ENCODE measurements around the gene CPED1.
"Not testable (repeated sequence)": the region's sequence is repeated elsewhere in the genome, so short reads cannot be mapped to it uniquely, and the experiment has no call there.

CPED1 gene

GRCh38 chr7:121061677-121062582, 73.4 kb downstream of the CPED1 start:
- no peak overlapping the region for H3K4me3 ChIP-seq (ENCODE audit: insufficient read depth, low read depth, low read length, poor library complexity, severe bottlenecking)
- H3K4me1 ChIP-seq (ENCODE audit: control insufficient read depth, insufficient read depth, low read length, poor library complexity, severe bottlenecking), result no peaks in the 10 kb centered on the region
- DNase-seq, result no peak
- H3K36me3 ChIP-seq (ENCODE audit: control insufficient read depth, insufficient read depth, low read length), result no peaks in the 10 kb centered on the region
- H3K27me3 ChIP-seq (replicated peaks; ENCODE audit: control insufficient read depth, insufficient read depth, low read length, poor library complexity, severe bottlenecking), result no peaks in the 10 kb centered on the region
- H3K9me3 ChIP-seq (ENCODE audit: control insufficient read depth, low read length), result no peaks in the 10 kb centered on the region
- H3K27ac ChIP-seq (ENCODE audit: insufficient read depth, low read length, poor library complexity, severe bottlenecking), result no peak overlapping the region

- Histone ChIP-seq H3K36me3 (ENCODE audit: control insufficient read depth, insufficient read depth, low read length) (no peaks in the 10 kb centered on the region), H3K4me1 (ENCODE audit: control insufficient read depth, insufficient read depth, low read length, poor library complexity, severe bottlenecking) (no peaks in the 10 kb centered on the region), H3K4me3 (ENCODE audit: insufficient read depth, low read depth, low read length, poor library complexity, severe bottlenecking) (no peak overlapping the region), H3K9me3 (ENCODE audit: control insufficient read depth, low read length) (no peaks in the 10 kb centered on the region), H3K27ac (ENCODE audit: insufficient read depth, low read length, poor library complexity, severe bottlenecking) (no peak overlapping the region), H3K27me3 (replicated peaks; ENCODE audit: control insufficient read depth, insufficient read depth, low read length, poor library complexity, severe bottlenecking) (no peaks in the 10 kb centered on the region)
- DNase-seq, result no peak
Measured at GRCh38 chr7:121062671-121063279, 74.3 kb downstream of the CPED1 start.

- not testable (repeated sequence) for H3K36me3 ChIP-seq (ENCODE audit: control insufficient read depth, insufficient read depth, low read length); H3K9me3 ChIP-seq (ENCODE audit: control insufficient read depth, low read length); H3K27ac ChIP-seq (ENCODE audit: insufficient read depth, low read length, poor library complexity, severe bottlenecking); DNase-seq; H3K4me1 ChIP-seq (ENCODE audit: control insufficient read depth, insufficient read depth, low read length, poor library complexity, severe bottlenecking); H3K4me3 ChIP-seq (ENCODE audit: insufficient read depth, low read depth, low read length, poor library complexity, severe bottlenecking); H3K27me3 ChIP-seq (replicated peaks; ENCODE audit: control insufficient read depth, insufficient read depth, low read length, poor library complexity, severe bottlenecking)
Measured at GRCh38 chr7:121067717-121068116, 79.2 kb downstream of the CPED1 start.

GRCh38 chr7:121069346-121070100, 81.0 kb downstream of the CPED1 start:
- H3K4me3 ChIP-seq (ENCODE audit: insufficient read depth, low read depth, low read length, poor library complexity, severe bottlenecking), result no peak overlapping the region
- no peaks in the 10 kb centered on the region for H3K27me3 ChIP-seq (replicated peaks; ENCODE audit: control insufficient read depth, insufficient read depth, low read length, poor library complexity, severe bottlenecking)
- H3K9me3 ChIP-seq (ENCODE audit: control insufficient read depth, low read length), result no peaks in the 10 kb centered on the region
- H3K36me3 ChIP-seq (ENCODE audit: control insufficient read depth, insufficient read depth, low read length), result no peaks in the 10 kb centered on the region
- no peaks in the 10 kb centered on the region for H3K4me1 ChIP-seq (ENCODE audit: control insufficient read depth, insufficient read depth, low read length, poor library complexity, severe bottlenecking)
- no peak overlapping the region for H3K27ac ChIP-seq (ENCODE audit: insufficient read depth, low read length, poor library complexity, severe bottlenecking)
- DNase-seq, result no peak

GRCh38 chr7:121071132-121071531, 82.6 kb downstream of the CPED1 start:
- H3K4me1 ChIP-seq (ENCODE audit: control insufficient read depth, insufficient read depth, low read length, poor library complexity, severe bottlenecking), result no peaks in the 10 kb centered on the region
- no peak for DNase-seq
- H3K36me3 ChIP-seq (ENCODE audit: control insufficient read depth, insufficient read depth, low read length), result no peaks in the 10 kb centered on the region
- H3K27ac ChIP-seq (ENCODE audit: insufficient read depth, low read length, poor library complexity, severe bottlenecking), result no peak overlapping the region
- no peak overlapping the region for H3K4me3 ChIP-seq (ENCODE audit: insufficient read depth, low read depth, low read length, poor library complexity, severe bottlenecking)
- H3K27me3 ChIP-seq (replicated peaks; ENCODE audit: control insufficient read depth, insufficient read depth, low read length, poor library complexity, severe bottlenecking), result no peaks in the 10 kb centered on the region
- no peaks in the 10 kb centered on the region for H3K9me3 ChIP-seq (ENCODE audit: control insufficient read depth, low read length)

GRCh38 chr7:121071662-121072061, 83.2 kb downstream of the CPED1 start:
- no peaks in the 10 kb centered on the region for H3K4me1 ChIP-seq (ENCODE audit: control insufficient read depth, insufficient read depth, low read length, poor library complexity, severe bottlenecking)

GRCh38 chr7:121072826-121073225, 84.3 kb downstream of the CPED1 start:
- Histone ChIP-seq H3K36me3 (ENCODE audit: control insufficient read depth, insufficient read depth, low read length) (no peaks in the 10 kb centered on the region), H3K27me3 (replicated peaks; ENCODE audit: control insufficient read depth, insufficient read depth, low read length, poor library complexity, severe bottlenecking) (no peaks in the 10 kb centered on the region), H3K27ac (ENCODE audit: insufficient read depth, low read length, poor library complexity, severe bottlenecking) (no peak overlapping the region), H3K9me3 (ENCODE audit: control insufficient read depth, low read length) (no peaks in the 10 kb centered on the region), H3K4me1 (ENCODE audit: control insufficient read depth, insufficient read depth, low read length, poor library complexity, severe bottlenecking) (no peaks in the 10 kb centered on the region), H3K4me3 (ENCODE audit: insufficient read depth, low read depth, low read length, poor library complexity, severe bottlenecking) (no peak overlapping the region)
- DNase-seq, result no peak

More at GRCh38 chr7:121071662-121072061, 83.2 kb downstream of the CPED1 start:
- DNase-seq, result no peak
- H3K9me3 ChIP-seq (ENCODE audit: control insufficient read depth, low read length), result no peaks in the 10 kb centered on the region
- no peaks in the 10 kb centered on the region for H3K27me3 ChIP-seq (replicated peaks; ENCODE audit: control insufficient read depth, insufficient read depth, low read length, poor library complexity, severe bottlenecking)
- H3K4me3 ChIP-seq (ENCODE audit: insufficient read depth, low read depth, low read length, poor library complexity, severe bottlenecking), result no peak overlapping the region
- no peaks in the 10 kb centered on the region for H3K36me3 ChIP-seq (ENCODE audit: control insufficient read depth, insufficient read depth, low read length)
- no peak overlapping the region for H3K27ac ChIP-seq (ENCODE audit: insufficient read depth, low read length, poor library complexity, severe bottlenecking)

- DNase-seq, result no peak
- Histone ChIP-seq H3K4me3 (ENCODE audit: insufficient read depth, low read depth, low read length, poor library complexity, severe bottlenecking) (no peak overlapping the region), H3K36me3 (ENCODE audit: control insufficient read depth, insufficient read depth, low read length) (no peaks in the 10 kb centered on the region), H3K27me3 (replicated peaks; ENCODE audit: control insufficient read depth, insufficient read depth, low read length, poor library complexity, severe bottlenecking) (peaks cover 2% of the 10 kb centered on the region), H3K4me1 (ENCODE audit: control insufficient read depth, insufficient read depth, low read length, poor library complexity, severe bottlenecking) (no peaks in the 10 kb centered on the region), H3K9me3 (ENCODE audit: control insufficient read depth, low read length) (no peaks in the 10 kb centered on the region), H3K27ac (ENCODE audit: insufficient read depth, low read length, poor library complexity, severe bottlenecking) (no peak overlapping the region)
Measured at GRCh38 chr7:121073463-121074099, 85.1 kb downstream of the CPED1 start.

- not testable (repeated sequence) for H3K36me3 ChIP-seq (ENCODE audit: control insufficient read depth, insufficient read depth, low read length); H3K4me3 ChIP-seq (ENCODE audit: insufficient read depth, low read depth, low read length, poor library complexity, severe bottlenecking); H3K9me3 ChIP-seq (ENCODE audit: control insufficient read depth, low read length); H3K27me3 ChIP-seq (replicated peaks; ENCODE audit: control insufficient read depth, insufficient read depth, low read length, poor library complexity, severe bottlenecking); H3K27ac ChIP-seq (ENCODE audit: insufficient read depth, low read length, poor library complexity, severe bottlenecking); H3K4me1 ChIP-seq (ENCODE audit: control insufficient read depth, insufficient read depth, low read length, poor library complexity, severe bottlenecking); DNase-seq
Measured at GRCh38 chr7:121075424-121075841, 86.9 kb downstream of the CPED1 start.
